ENCODE measurements around the gene TPSG1.

- TF ChIP-seq EZH2 (IDR thresholded peaks at IDR 0.05; ENCODE audit: low read length) = no peak
- TF ChIP-seq, protein P1, sequence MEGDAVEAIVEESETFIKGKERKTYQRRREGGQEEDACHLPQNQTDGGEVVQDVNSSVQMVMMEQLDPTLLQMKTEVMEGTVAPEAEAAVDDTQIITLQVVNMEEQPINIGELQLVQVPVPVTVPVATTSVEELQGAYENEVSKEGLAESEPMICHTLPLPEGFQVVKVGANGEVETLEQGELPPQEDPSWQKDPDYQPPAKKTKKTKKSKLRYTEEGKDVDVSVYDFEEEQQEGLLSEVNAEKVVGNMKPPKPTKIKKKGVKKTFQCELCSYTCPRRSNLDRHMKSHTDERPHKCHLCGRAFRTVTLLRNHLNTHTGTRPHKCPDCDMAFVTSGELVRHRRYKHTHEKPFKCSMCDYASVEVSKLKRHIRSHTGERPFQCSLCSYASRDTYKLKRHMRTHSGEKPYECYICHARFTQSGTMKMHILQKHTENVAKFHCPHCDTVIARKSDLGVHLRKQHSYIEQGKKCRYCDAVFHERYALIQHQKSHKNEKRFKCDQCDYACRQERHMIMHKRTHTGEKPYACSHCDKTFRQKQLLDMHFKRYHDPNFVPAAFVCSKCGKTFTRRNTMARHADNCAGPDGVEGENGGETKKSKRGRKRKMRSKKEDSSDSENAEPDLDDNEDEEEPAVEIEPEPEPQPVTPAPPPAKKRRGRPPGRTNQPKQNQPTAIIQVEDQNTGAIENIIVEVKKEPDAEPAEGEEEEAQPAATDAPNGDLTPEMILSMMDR (optimal IDR thresholded peaks at IDR 0.05 in 1 of 3, IDR thresholded peaks at IDR 0.05 in 1 of 3, conservative IDR thresholded peaks at IDR 0.05 in 1 of 3; ENCODE audit: extremely low read depth in 1 of 3, insufficient read depth in 2 of 3, low read length in 3 of 3) = no peak
These were observed 40.8 kb downstream of the TPSG1 start for GRCh38 chr16:1184156-1184868.
